GM23248 (cell line): ENCODE measurements around the gene SLC13A4.

ENCODE experiments used
- EZH2 ChIP-seq: fragments of 200-600 bp; sonication (generic); IDR thresholded peaks from 2 replicates; pipeline ENCODE4 v1.6.1; 2018; ENCODE audit warnings: antibody characterized with exemption, mild to moderate bottlenecking; ENCODE audit not compliant: insufficient read depth, poor library complexity, severe bottlenecking
- EZH2phosphoT487 ChIP-seq: fragments of 200-600 bp; sonication (generic); IDR thresholded peaks from 2 replicates; pipeline ENCODE4 v1.6.1; 2018; ENCODE audit warnings: antibody characterized with exemption, moderate library complexity, mild to moderate bottlenecking, low read depth; ENCODE audit not compliant: insufficient read depth

GRCh38 chr7:135770139-135770710, 42.2 kb upstream of the SLC13A4 start:
- no peak for TF ChIP-seq EZH2
- no peak for TF ChIP-seq EZH2phosphoT487
